ENCODE measurements around the gene CCDC85C.

Gene CCDC85C

DNA sequence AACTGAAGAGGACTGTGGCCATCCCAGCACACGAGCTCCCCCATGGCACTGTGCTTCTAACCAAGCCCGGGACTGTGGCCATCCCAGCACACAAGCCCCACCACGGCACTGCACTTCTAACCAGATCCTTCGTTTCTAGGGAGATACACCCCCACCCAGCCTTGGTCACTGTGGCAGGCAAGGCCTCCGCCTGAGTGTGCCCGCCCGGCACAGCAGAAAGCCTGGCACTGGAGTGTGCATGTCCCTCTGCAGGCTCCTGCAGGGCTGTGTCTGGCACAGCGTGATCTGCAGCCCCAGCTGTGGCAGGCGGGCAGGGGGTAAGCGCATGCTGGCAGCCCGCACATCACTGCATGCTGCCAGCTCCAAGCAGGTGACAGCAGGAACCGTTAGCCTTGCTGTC is 49.8 kb downstream of the CCDC85C start:
- no peak overlapping the region; the same call in 1 of the 2 replicates for H3K27ac ChIP-seq
- TF ChIP-seq CTCF (conservative IDR thresholded peaks at IDR 0.05): no peak

DNA sequence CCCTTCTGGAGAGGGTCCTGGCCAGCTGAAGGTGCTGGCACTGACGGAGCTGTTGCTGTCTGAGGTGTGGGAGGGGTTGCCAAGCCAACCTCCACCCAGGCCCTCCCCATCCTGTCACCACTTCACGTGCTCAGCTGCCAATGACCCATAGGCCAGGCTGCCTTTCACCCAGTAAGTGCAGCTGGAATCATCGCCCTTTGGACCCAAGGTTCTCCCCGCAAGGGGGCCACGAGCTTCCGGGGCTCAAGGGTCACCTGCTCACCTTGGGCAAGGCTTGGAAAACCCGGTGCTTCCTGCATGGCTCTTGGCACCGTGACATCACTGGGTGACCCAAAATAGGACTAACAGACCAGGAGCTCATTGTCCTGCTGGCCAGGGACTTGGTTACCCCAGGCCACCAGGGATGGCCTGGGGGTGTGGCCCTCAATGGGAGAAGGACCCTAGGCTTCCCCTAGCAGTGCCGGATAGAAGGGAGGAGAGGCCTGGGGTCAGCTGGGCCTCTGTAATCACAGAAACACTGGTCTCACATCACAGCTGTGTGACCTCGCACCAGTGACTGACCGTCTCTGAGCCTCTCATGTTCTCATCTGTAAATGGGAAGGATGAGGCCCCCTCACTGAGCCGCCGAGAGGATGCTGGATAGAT is 51.3 kb downstream of the CCDC85C start:
- no peak for TF ChIP-seq CTCF (conservative IDR thresholded peaks at IDR 0.05)
- no peak overlapping the region for H3K27ac ChIP-seq

DNA sequence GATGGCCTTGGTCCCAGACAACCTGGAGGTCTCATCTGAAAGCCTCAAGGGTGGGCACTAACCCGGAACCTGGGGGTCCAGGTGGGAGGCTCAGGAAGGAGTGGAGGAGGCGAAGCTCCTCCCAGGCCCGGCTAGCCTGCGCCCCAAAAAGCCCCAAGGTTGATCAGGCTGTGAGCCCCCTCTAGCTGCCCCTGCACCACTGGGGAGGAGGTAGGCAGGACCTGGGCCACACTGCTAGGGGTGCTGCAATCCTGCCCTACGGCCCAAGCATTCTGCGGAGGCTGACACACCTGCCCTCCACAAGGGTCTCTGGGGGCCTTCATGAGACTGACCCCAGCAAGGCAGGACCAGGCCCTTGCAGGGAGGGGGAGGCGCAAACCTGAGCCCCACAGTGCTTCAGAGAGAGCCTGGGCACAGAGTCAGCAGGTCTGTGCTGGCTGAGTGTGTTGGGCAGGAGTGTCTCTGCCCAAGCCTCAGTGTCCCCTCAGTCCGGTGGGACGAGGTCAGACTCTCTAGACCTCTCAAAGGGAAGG is 51.9 kb downstream of the CCDC85C start:
- no peak for TF ChIP-seq CTCF (conservative IDR thresholded peaks at IDR 0.05)
- H3K27ac ChIP-seq: no peak overlapping the region

- no peak overlapping the region for H3K27ac ChIP-seq
- TF ChIP-seq CTCF (conservative IDR thresholded peaks at IDR 0.05): no peak
Observed at GRCh38 chr14:99551034-99551922, 52.7 kb downstream of the CCDC85C start.

- H3K27ac ChIP-seq: no peak overlapping the region
- no peak for TF ChIP-seq CTCF (conservative IDR thresholded peaks at IDR 0.05)
Observed at GRCh38 chr14:99550387-99550992, 53.5 kb downstream of the CCDC85C start.

- TF ChIP-seq CTCF (conservative IDR thresholded peaks at IDR 0.05): no peak
- H3K27ac ChIP-seq: no peak overlapping the region
Observed at GRCh38 chr14:99549684-99550083, 54.3 kb downstream of the CCDC85C start.
